H1 (cell line): ENCODE measurements around the gene SASH3. TPM values are rescaled to one million over a fixed set of nuclear protein-coding genes. Genes with fewer than 3 reads are reported as not detected.

ENCODE experiments used
- CTBP2 ChIP-seq: IDR thresholded peaks from 2 replicates; pipeline ENCODE4 v1.7.0; 2011; ENCODE audit warnings: borderline replicate concordance, mild to moderate bottlenecking, moderate library complexity, mixed read lengths, low read length; ENCODE audit not compliant: insufficient read depth, insufficient read length
- HDAC6 ChIP-seq: IDR thresholded peaks from one replicate; pipeline ENCODE4 v1.7.1; 2012; ENCODE audit warnings: low read depth, mild to moderate bottlenecking, inconsistent platforms, low read length, moderate library complexity
- PHF8 ChIP-seq: fragments of 200-600 bp; sonication (generic); conservative IDR thresholded peaks from 2 replicates; pipeline ENCODE4 v1.7.1; 2012; ENCODE audit warnings: low read depth, mild to moderate bottlenecking, inconsistent platforms, low read length, moderate library complexity
- polyA plus RNA-seq, 7 experiments: library from polyadenylated mRNA; depleted of rRNA in 3 of 7; stranded (reverse) in 5 of 7; unstranded in 2 of 7; fragments of >200 nt in 5 of 7; fragments of 200-250 nt in 2 of 7; gene quantifications; 1 replicate in 5 of 7; 2 replicates in 1 of 7; 4 replicates in 1 of 7; pipeline versions ENCODE4 v1.2.1 to v1.2.3, GENCODE V29; 2011 to 2013; ENCODE audit warnings: missing spikeins in 2 of 7, mixed read lengths in 2 of 7
- total RNA-seq: library from RNA; stranded (reverse); fragmentation: NEBNext Ultra II Directional; extraction: Animal tissue kit (Norgen Biotek cat#: 25700); gene quantifications from 2 replicates; pipeline ENCODE4 v1.2.1, GENCODE V29; 2021
- TF ChIP-seq, protein P1 (sequence below): IDR thresholded peaks from 2 replicates; pipeline ENCODE4 v1.6.1; 2011; ENCODE audit warnings: low read depth, mild to moderate bottlenecking, low read length; ENCODE audit not compliant: insufficient read depth

The SASH3 gene
- total and polyA plus RNA-seq, 2 of the 8 experiments (the other 6 are each of a cell fraction or from before 2014, with no cell fraction given) = not detected

- TF ChIP-seq, protein P1, sequence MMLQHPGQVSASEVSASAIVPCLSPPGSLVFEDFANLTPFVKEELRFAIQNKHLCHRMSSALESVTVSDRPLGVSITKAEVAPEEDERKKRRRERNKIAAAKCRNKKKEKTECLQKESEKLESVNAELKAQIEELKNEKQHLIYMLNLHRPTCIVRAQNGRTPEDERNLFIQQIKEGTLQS = no peak
- TF ChIP-seq CTBP2 = no peak
- TF ChIP-seq PHF8 = no peak
- TF ChIP-seq HDAC6 = no peak
Observed at GRCh38 chrX:129797251-129797906, 17.6 kb downstream of the SASH3 start (continued).
